HEK293T (cell line): Measurements from ENCODE around the gene ELK1.
A peak's percentile ranks its signal among the peaks of the same experiment; 100 is the strongest.

Experiments
- CTCF ChIA-PET: fragments of 350-600 bp; formaldehyde crosslinking; extraction: SDS; loops from one replicate; lab custom pipeline; 2021; ENCODE audit warnings: antibody characterized with exemption, inconsistent platforms; lab: Yijun Ruan, JAX
- POLR2A ChIA-PET: fragments of 350-600 bp; formaldehyde crosslinking; extraction: SDS; loops from one replicate; lab custom pipeline; 2020; ENCODE audit warnings: antibody characterized with exemption, inconsistent platforms; lab: Yijun Ruan, JAX
- DNase-seq: peaks from one replicate; pipeline ENCODE4 v3.0.0; 2012; ENCODE audit warnings: mixed read lengths; ENCODE audit errors: extremely low spot score
- BHLHE40 ChIP-seq: fragments of 450-650 bp; IDR thresholded peaks from 2 replicates; pipeline ENCODE4 v1.6.1; 2016; ENCODE audit warnings: mild to moderate bottlenecking, moderate library complexity, borderline replicate concordance
- CTBP1 ChIP-seq: fragments of 450-650 bp; IDR thresholded peaks from 2 replicates; pipeline ENCODE4 v1.6.1; 2016; ENCODE audit warnings: borderline replicate concordance
- ELF4 ChIP-seq: fragments of 450-650 bp; IDR thresholded peaks from 2 replicates; pipeline ENCODE4 v1.6.1; 2017; ENCODE audit warnings: antibody characterized with exemption
- FOXA1 ChIP-seq: fragments of 450-650 bp; IDR thresholded peaks from 2 replicates; pipeline ENCODE4 v1.6.1; 2016; ENCODE audit warnings: mild to moderate bottlenecking
- FOXK2 ChIP-seq: fragments of 450-650 bp; IDR thresholded peaks from 2 replicates; pipeline ENCODE4 v1.6.1; 2016; ENCODE audit warnings: mild to moderate bottlenecking
- FOXM1 ChIP-seq: fragments of 450-650 bp; IDR thresholded peaks from 2 replicates; pipeline ENCODE4 v1.6.1; 2017; ENCODE audit warnings: mild to moderate bottlenecking, borderline replicate concordance
- HDGF ChIP-seq: fragments of 450-650 bp; IDR thresholded peaks from 2 replicates; pipeline ENCODE4 v1.6.1; 2017; ENCODE audit warnings: antibody characterized with exemption, borderline replicate concordance
- L3MBTL2 ChIP-seq: fragments of 450-650 bp; conservative IDR thresholded peaks from 2 replicates; pipeline ENCODE4 v1.6.1; 2016; ENCODE audit warnings: mild to moderate bottlenecking
- LEF1 ChIP-seq: fragments of 450-650 bp; IDR thresholded peaks from 2 replicates; pipeline ENCODE4 v1.6.1; 2017; ENCODE audit warnings: mild to moderate bottlenecking, borderline replicate concordance
- NFRKB ChIP-seq: fragments of 450-650 bp; IDR thresholded peaks from 2 replicates; pipeline ENCODE4 v1.6.1; 2016; ENCODE audit warnings: mild to moderate bottlenecking, moderate library complexity
- PKNOX1 ChIP-seq: fragments of 450-650 bp; IDR thresholded peaks from 2 replicates; pipeline ENCODE4 v1.6.1; 2016
- SP1 ChIP-seq: fragments of 450-650 bp; IDR thresholded peaks from 2 replicates; pipeline ENCODE4 v1.6.1; 2017
- SUZ12 ChIP-seq: fragments of 450-650 bp; IDR thresholded peaks from 2 replicates; pipeline ENCODE4 v1.6.1; 2016; ENCODE audit warnings: mild to moderate bottlenecking
- TARDBP ChIP-seq: fragments of 450-650 bp; IDR thresholded peaks from 2 replicates; pipeline ENCODE4 v1.6.1; 2016
- ZNF384 ChIP-seq: fragments of 450-650 bp; IDR thresholded peaks from 2 replicates; pipeline ENCODE4 v1.6.1; 2016

Gene ELK1

GRCh38 chrX:47633689-47634590 is 16.4 kb downstream of the ELK1 start:
- DNase-seq = no peak
- POLR2A ChIA-PET = no interaction called here
- TF ChIP-seq PKNOX1 (peak; percentile 66; the same call in 1 of the 2 replicates), TARDBP (0 out of 2 replicates have a peak, but pooled peaks have one; percentile 17), ELF4 (no peak), LEF1 (no peak), CTBP1 (no peak)
- CTCF ChIA-PET = no interaction called here

GRCh38 chrX:47632666-47633065 is 17.7 kb downstream of the ELK1 start:
- ChIA-PET CTCF (no interaction called here), POLR2A (no interaction called here)
- no peak for DNase-seq
- no peak for TF ChIP-seq TARDBP
- no peak for TF ChIP-seq HDGF
- no peak for TF ChIP-seq SP1
- no peak for TF ChIP-seq LEF1
- no peak for TF ChIP-seq SUZ12
- no peak for TF ChIP-seq L3MBTL2
- no peak for TF ChIP-seq BHLHE40
- no peak for TF ChIP-seq ELF4
- no peak for TF ChIP-seq FOXK2

GRCh38 chrX:47631676-47632075 is 18.7 kb downstream of the ELK1 start:
- ChIA-PET POLR2A (no interaction called here), CTCF (interaction anchor here (0.7 kb wide), 1 partner anchor 34 kb away, joined by 3 read pairs; no protein-coding TSS in a partner anchor)
- no peak for DNase-seq
- TF ChIP-seq L3MBTL2 (no peak), BHLHE40 (no peak), FOXM1 (no peak), LEF1 (no peak), SUZ12 (no peak), ZNF384 (no peak), SP1 (no peak), HDGF (no peak), NFRKB (no peak), FOXK2 (no peak)

- DNase-seq = no peak
- POLR2A ChIA-PET = interaction anchor here (1.4 kb wide), 1 partner anchor 73 kb away, joined by 4 read pairs; no protein-coding TSS in a partner anchor
- no peak for TF ChIP-seq ZNF384
- CTCF ChIA-PET = no interaction called here
These were observed 20.8 kb downstream of the ELK1 start, which contains the start of gene CFP for GRCh38 chrX:47629419-47630200. CFP (minus strand) TSS chrX:47629930; CDS start chrX:47629844, 86 bp downstream.

- no peak for DNase-seq
- POLR2A ChIA-PET = interaction anchor here (0.9 to 1.4 kb wide), 2 partner anchors 20 to 73 kb away, joined by 4 read pairs; no protein-coding TSS in a partner anchor
- CTCF ChIA-PET = interaction anchor here (1.0 kb wide), 1 partner anchor 67 kb away, joined by 3 read pairs; no protein-coding TSS in a partner anchor
- TF ChIP-seq SUZ12 = no peak
- no peak for TF ChIP-seq PKNOX1
- TF ChIP-seq CTBP1 = no peak
- no peak for TF ChIP-seq FOXM1
- no peak for TF ChIP-seq FOXA1
- no peak for TF ChIP-seq TARDBP
- TF ChIP-seq BHLHE40 = no peak
- TF ChIP-seq SP1 = no peak
- TF ChIP-seq ZNF384 = no peak
- TF ChIP-seq ELF4 = no peak
- TF ChIP-seq LEF1 = no peak
- no peak for TF ChIP-seq HDGF
- no peak for TF ChIP-seq L3MBTL2
These were observed 21.4 kb downstream of the ELK1 start for GRCh38 chrX:47628982-47629381.

- CTCF ChIA-PET = no interaction called here
- TF ChIP-seq SUZ12 = no peak
- no peak for TF ChIP-seq TARDBP
- no peak for TF ChIP-seq FOXK2
- TF ChIP-seq ZNF384 = no peak
- TF ChIP-seq L3MBTL2 = no peak
- TF ChIP-seq BHLHE40 = no peak
- TF ChIP-seq HDGF = no peak
- no peak for TF ChIP-seq SP1
- DNase-seq = no peak
- POLR2A ChIA-PET = no interaction called here
These were observed 25.0 kb downstream of the ELK1 start for GRCh38 chrX:47625365-47625764.
